ENCODE data around the gene FILIP1L. TPM values are rescaled to one million over a fixed set of nuclear protein-coding genes. Genes with fewer than 3 reads are reported as not detected.

The FILIP1L gene
- total RNA-seq, 1 experiment from 2014 or later = 0.07 TPM

- Histone ChIP-seq H3K23ac (ENCODE audit: insufficient read length, low read depth, low read length) (no peak overlapping the region), H2AFZ (ENCODE audit: low read length) (no peak overlapping the region), H2BK5ac (ENCODE audit: insufficient read length, low read length) (no peak overlapping the region), H2BK15ac (ENCODE audit: low read depth, low read length) (no peak overlapping the region), H4K8ac (replicated peaks; ENCODE audit: insufficient read length, low read depth, low read length) (no peak overlapping the region), H3K56ac (ENCODE audit: insufficient read length, low read depth, low read length) (no peak overlapping the region), H3K79me2 (ENCODE audit: insufficient read depth, low read length) (no peaks in the 10 kb centered on the region), H2BK12ac (ENCODE audit: insufficient read length, low read depth, low read length) (no peak overlapping the region), H3K4me2 (ENCODE audit: insufficient read depth, insufficient read length, low read length) (no peak overlapping the region), H3K4me1 (ENCODE audit: insufficient read depth, low read length) (no peaks in the 10 kb centered on the region), H3K9ac (ENCODE audit: extremely low read depth, insufficient read length, low read length) (no peak overlapping the region), H3K27me3 (ENCODE audit: insufficient read depth, low read length) (no peaks in the 10 kb centered on the region), H2AK5ac (ENCODE audit: insufficient read length, low read length) (no peak overlapping the region), H3K9me3 (ENCODE audit: control insufficient read depth, low read depth, low read length) (no peaks in the 10 kb centered on the region), H2BK20ac (ENCODE audit: low read depth, low read length, poor library complexity, severe bottlenecking) (no peak overlapping the region), H4K5ac (ENCODE audit: insufficient read length, low read depth, low read length) (no peak overlapping the region), H3K14ac (ENCODE audit: insufficient read depth, low read length) (no peak overlapping the region), H2BK120ac (ENCODE audit: low read depth, low read length, poor library complexity, severe bottlenecking) (no peak overlapping the region), H3T11ph (ENCODE audit: low read length) (no peak overlapping the region), H3K23me2 (ENCODE audit: insufficient read length, low read depth, low read length, poor library complexity, severe bottlenecking) (no peaks in the 10 kb centered on the region), H4K91ac (ENCODE audit: insufficient read length, low read depth, low read length) (no peak overlapping the region), H4K20me1 (ENCODE audit: control insufficient read depth, insufficient read depth, insufficient read length) (no peaks in the 10 kb centered on the region), H3K79me1 (ENCODE audit: insufficient read depth, low read depth, low read length, poor library complexity, severe bottlenecking) (no peaks in the 10 kb centered on the region), H3K27ac (ENCODE audit: insufficient read length, low read depth, low read length) (no peak overlapping the region), H3K18ac (ENCODE audit: insufficient read length, low read depth, low read length) (no peak overlapping the region), H3K4ac (ENCODE audit: low read depth, low read length) (no peak overlapping the region)
- no peak for DNase-seq
- no peak overlapping the region for H3K27ac Mint-ChIP-seq
- TF ChIP-seq CTCF (conservative IDR thresholded peaks at IDR 0.05) = no peak
- no peaks in the 10 kb centered on the region for H3K9me3 Mint-ChIP-seq
- H3K27me3 Mint-ChIP-seq (ENCODE audit: low read depth) = no peaks in the 10 kb centered on the region
- H3K4me3 Mint-ChIP-seq = no peak overlapping the region
- no peaks in the 10 kb centered on the region; a peak in 1 of 7 replicates for H3K36me3 Mint-ChIP-seq (ENCODE audit: insufficient read depth in 1 of 3, low read depth in 3 of 3)
- H3K4me1 Mint-ChIP-seq = peaks cover 6% of the 10 kb centered on the region in 2 experiments; a peak in 2 of 4 replicates
Measured at GRCh38 chr3:99984139-99984538, 130.2 kb downstream of the FILIP1L start.
